ENCODE data around the gene BABAM2.

The BABAM2 gene

DNA sequence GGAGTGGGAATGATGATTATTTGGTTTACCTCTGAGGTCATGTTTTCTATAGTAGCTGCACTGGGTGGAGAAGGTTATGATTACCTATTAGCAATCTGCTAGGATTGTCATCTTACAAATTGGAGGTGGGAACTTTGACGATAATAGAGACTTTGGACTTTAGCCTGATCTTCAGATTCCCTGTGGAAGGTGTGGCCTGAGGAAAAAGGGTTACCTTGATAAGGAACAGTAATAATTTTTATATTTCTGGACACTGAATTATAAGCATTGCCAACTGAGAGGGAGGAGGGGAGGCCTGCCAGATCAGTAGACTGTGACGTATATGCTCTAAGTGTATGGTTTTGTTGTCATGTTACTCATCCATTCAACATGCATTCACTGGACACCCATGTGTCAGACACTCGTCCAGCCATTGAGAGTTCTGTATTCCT is 318.7 kb downstream of the BABAM2 start:
- DNase-seq (ENCODE audit: low read depth) = no peak

DNA sequence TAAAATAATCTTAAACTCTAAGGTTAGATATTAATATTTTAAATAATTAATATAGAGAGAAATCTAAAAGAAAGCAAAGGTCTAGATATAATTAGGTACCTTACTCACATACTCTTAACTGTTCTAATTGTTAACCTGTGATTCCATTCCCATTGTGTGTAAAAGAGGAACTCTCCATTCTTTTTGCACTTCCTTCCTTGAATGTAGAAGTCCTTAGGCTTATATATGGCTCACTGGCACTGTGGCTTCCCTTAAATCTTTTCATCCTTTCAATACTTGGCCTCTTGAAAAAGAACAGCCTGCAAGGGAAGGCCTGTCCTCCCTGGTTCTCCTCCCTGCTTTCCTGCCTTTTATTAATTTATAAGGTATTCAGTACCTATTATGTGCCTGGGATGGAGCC is 319.3 kb downstream of the BABAM2 start:
- DNase-seq (ENCODE audit: low read depth) = no peak

DNA sequence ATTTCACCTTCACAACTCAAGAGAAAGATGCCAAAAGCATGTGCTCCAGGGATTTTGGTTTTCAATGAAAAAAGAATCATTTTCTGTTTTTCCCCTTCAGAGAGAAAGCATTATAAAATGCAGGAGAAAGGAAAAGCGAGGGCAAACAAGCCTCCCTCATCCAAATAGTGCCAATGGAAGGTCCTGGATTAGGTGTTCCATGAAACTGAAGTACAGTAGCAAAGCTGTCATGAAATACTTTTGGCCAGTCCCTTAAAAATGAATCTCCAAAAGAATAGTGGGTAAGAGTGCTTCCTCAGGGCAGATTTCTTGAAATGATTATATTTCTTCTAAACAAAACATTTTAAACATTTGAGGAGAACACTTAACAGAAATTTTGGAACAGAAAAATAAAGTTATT is 320.0 kb downstream of the BABAM2 start:
- DNase-seq (ENCODE audit: low read depth) = no peak

DNA sequence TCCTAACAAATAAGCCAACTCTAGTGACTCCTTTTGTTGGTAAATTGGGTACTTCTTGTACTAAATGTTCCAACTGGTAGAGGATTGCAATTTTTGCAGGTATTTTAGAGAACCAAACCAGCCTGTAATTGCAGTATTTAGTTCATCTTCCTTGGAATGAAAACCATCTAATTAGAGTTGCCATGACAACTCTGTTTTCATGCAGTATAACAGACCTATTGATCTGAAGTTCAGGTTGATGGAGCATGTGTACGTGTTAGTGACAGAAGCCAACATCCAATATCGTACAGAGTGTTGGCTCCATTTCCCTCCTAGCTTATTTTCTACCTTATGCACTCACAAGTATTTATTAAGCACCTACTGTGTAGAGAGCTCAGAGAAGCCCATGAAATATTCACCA is 325.8 kb downstream of the BABAM2 start:
- DNase-seq (ENCODE audit: low read depth) = no peak

DNA sequence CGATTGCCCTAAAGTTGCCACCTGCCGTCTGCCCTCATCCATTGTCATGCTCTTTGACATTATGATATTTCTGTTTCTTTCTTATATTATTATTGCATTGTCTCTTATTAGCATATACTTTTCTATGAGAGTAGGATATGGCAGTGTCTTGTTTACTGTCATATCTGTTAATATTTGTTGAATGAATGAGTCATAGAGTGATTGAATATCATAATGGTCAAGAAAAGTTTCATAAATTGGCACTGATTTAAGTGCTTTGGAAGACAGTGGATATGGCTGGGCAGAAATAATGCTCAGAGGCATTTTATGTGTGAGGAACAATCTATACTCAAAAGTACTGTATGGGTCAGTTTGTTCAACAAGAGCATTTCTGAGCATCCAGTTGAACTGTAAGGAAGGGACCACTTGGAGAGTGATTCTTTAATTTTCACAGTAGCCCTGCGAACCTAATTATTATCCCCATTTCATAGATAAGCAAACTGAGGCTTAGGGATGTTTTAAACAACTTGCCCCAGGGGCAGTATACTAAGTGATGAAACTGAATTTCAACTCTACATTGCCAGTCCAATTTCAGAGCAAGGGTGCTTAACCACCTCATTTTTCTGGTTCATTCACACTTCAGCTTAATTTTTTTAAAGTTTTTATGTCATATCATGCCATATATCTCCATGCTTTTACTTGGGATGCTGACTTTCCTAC is 326.7 kb downstream of the BABAM2 start:
- DNase-seq (ENCODE audit: low read depth) = no peak

DNA sequence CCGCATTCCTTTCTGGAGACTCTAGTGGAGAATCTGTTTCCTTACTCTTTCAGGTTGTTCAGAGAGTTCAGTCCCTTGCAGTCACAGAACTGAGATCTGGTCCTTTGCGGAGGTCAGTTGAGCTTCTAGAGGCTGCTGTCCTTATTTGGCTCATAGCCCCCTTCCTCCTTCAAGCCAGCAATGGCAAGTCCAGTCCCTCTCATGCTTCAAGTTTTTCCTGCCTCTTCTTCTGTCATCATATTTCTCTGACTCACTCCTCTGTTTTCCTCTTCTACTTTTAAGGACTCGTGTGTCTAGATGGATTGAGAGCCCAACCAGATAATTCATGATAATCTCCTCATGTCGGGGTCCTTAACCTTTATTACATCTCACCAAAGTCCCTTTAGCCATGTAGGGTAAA is 328.6 kb downstream of the BABAM2 start:
- DNase-seq (ENCODE audit: low read depth) = no peak

DNA sequence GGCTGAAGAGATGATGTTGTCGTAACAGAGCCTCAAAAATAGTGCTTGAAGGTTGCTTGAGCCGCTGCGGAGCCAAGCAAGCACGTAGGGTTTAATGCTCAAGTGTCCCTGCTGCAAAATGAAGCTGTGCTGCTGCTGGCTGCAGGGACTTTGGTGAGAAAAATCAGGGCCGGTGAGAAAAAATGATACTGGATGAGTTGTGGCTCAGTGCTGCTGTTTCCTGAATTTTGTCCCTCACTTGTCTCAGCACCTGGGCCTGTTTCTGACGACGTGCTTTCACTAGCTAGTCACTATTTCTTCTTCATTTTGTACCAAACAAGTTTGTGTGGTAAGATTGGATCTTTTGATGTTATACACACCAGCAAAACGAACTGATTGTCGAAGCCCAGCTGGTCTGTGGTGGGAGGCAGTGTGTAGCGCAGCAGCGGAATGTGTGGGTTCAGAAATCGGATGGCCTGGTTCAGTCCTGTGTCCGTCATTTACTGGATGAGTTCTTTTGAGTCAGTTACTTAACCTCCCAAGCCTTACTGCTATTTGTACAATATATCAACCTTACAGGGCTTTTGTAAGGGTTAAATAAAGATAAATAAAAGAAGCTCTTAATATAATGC is 329.3 kb downstream of the BABAM2 start:
- DNase-seq (ENCODE audit: low read depth) = no peak

DNA sequence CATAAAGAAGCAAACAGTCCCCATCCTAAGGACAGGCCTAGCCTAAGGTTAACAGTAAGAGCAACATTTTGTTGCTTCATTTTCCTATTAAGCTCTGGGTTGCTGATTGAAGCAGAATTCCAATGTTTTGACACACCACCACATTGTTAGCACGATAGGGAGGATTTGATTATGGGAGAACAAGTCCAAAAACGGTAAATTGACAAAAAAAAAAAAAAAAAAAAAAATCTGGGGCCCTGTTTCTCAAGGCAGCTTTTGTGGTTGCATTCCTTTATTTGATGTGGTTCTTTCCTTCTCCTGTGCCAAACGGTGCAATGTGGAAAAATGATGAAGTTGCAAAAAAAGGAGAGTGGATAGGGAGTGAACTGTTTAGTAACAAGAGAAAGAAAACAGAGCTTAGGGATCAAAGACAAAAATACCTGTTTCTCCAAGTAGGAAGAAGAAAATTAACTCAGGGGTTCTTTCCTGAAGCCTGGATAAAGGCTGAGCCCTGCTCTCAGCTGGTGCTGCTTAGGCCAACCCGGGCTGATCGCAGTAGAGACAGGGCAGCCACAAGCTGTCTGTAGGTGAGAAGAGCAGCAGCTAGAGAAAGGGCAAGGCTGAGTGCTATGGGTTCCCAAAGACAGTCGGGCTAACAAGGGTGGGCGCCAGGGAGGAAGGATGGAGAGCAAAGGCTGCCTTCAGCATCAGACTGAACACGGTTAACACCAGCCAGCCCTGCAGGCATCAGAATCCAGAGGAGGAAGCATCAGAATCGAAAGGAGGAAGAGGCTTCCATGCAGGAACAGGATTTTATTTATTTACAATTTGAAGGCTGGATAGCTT is 334.3 kb downstream of the BABAM2 start:
- DNase-seq (ENCODE audit: low read depth) = no peak

DNA sequence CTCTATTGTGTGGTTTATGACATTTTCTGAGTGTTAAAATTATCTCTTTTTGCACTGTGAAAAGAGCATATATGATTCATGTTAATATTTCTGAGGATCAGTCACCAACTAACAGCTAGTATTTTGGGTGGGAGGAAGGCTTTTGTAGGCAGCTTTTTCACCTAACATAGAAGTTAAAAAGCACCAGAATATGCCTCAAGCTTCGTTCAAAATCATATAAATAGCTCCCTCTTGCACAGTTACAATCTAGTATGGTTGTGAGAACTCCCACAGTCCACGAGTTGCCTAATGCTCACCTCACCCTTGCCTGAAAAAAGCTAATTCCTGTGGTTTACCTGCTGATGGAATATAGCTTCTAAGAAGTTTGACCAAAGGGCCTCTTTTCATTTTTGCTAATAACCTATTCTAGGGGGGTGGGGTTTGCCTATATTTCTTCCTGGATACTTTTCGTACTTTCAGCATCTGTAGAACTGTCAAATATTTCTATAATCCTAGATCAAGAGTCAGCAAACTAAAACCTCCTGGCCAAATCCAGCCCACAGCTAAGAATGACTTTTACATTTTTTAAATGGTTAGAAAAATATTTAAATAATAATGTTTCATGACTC is 335.0 kb downstream of the BABAM2 start:
- DNase-seq (ENCODE audit: low read depth) = no peak

DNA sequence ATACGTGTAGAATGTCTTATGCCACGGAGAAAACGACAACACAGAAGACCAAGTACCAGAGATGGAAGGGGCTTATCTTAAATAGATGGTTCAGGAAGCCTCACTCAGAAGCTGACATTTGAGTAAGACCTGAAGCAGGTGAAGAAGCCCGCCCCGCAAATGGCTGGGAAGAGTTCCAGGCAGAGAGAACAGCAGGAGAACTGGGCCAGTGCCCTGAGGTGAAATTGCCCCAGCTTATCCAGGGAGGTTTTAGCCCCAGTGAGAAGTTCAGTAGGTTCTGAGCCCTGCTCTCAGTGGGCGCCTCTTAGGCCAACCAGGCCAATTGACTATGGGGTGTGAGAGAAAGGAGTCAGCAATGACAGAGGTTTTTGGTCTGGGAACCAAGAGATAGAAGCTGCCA is 336.0 kb downstream of the BABAM2 start:
- DNase-seq (ENCODE audit: low read depth) = no peak

DNA sequence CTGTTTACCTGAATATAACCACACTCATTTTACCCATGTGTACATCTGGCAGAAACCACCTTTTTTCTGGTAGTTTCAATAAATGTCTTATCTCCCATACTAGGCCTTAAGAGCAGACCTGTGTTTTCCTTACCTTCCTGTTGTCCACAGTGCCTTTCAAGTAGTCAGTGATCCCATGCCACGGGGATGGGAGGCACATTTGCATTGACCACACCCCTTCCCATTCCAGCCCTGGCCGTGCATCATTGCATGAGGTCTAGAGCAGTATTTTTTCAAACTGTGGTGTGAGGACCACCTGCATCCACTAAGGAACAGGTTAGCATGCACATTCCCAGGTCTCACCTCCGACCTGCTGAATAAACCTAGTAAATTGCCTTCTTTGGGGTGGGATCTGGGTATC is 337.0 kb downstream of the BABAM2 start:
- no peak for DNase-seq (ENCODE audit: low read depth)

DNA sequence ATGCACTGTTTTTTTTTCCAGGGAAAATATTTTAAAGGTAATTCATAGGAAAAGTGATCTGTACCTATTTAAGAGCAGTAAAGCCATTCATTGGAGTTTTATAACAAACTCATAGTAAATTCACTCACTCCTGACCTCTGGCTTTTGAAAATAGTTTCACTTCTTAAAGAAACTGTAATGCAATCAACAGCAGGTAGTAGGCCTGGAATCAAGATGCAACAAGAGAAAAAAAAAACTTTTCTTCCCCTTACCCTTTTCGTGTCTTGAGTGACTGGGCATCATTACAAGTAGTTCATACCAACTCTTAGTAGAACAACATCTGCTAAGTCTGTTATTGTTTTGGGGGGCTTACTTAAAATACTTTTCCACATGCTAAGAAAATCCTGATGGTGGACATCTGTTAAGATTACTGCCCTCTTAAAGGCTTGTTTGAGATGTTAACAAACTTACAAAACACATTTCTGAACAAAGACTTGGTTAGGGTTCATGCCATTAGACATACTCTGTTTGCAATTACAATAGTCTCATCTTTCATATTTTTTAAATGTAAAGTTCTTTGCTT is 338.0 kb downstream of the BABAM2 start:
- no peak for DNase-seq (ENCODE audit: low read depth)

DNA sequence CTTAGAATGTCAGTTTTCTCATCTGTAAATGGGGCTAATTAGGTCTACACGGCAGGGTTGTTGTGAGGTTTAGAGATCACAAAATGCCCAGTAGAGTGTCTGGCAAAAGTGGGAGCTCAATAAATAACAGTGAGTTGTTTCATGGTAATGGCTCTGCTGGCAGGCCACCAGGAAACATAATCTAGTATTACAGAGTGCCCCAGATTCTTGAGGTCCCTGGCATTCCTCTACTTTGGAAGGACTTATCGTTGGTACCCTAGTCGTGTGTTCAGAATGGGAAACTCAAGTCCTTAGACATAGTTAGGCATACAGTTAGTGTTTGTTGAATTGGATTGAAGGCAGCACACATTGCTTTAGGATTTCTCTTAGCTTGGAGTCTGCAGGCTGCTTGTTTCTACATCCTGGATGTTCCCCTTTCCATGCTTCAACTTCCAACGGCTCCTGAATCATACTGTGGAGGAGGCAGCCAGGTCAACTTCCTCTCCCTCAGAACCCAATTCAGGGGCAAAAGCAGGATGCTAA is 340.6 kb downstream of the BABAM2 start:
- DNase-seq (ENCODE audit: low read depth) = no peak

DNA sequence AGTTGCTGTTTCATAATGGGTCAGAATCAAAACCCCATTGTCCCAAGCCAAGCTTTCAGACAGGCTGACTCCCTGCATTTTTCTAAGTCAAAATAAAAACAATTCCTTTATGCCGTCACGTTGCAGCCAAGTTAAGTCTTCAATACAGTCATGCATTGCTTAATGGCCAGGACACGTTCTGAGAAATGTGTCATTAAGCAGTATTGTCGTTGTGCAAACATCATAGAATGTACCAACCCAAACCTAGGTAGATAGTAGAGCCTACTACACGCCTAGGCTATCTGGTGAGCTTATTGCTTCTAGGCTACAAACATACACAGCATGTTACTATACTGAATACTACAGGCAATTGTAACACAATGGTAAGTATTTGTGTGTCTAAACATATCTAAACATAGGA is 341.8 kb downstream of the BABAM2 start:
- DNase-seq (ENCODE audit: low read depth) = no peak

DNA sequence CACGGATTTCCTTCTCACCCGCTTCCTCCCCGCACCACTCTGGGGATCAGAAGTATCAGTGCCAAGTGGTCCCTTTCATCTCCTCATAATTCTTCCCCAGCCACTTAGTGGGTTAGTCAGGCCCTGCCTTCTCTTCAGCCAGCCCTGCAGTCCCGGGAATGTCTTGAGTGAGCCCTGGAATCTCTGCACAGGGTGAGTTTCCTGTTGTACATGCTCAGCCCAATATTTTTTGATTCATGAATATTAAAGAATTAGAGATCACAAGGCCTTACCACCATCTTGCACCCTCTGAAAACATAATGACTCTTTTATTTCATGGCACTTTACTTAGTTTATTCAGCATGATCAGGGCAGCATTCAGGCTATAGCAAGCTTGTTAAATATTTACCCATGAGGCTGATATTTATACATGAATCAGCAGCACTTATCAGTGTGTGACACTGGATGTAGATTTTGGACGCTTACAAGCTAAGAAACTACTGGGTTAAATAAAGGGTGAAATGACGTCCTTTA is 342.7 kb downstream of the BABAM2 start:
- DNase-seq (ENCODE audit: low read depth) = no peak

DNA sequence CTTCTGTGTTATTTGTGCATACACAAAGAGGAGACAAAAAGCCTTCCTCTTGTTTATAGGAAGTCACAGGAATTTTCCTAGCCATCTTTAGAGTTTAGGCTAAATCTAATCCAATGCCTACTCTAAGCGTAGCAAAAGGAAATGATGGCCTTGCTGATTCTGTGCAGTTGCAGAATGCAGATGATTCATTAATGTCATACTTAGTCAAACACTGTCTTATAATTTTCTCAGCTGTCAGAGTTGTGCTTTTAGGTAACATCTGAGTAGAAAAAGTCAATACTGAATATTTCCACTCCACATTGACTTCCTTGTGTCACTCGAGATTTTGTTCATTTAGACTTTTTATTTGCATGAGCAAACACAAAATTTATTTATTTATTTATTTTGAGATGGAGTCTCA is 344.3 kb downstream of the BABAM2 start:
- DNase-seq (ENCODE audit: low read depth) = no peak

DNA sequence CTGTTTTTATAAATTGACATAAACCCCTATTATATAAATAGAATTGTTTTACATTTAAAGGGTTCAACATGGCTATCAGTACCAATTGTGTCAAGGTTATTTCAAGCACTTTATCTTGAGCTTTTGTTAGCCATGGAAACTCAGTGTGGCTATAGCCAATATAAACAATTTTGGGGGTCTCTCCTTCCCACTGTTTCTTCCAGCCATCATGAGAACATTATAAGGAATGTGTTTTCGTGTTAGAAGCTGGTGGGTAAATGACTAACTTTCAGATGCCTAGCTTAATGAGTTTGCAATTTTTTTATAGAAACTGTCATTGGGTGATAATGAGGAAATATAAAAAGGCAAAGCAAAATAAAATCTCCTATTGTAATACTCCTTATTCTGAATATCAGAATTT is 348.7 kb downstream of the BABAM2 start:
- no peak for DNase-seq (ENCODE audit: low read depth)

DNA sequence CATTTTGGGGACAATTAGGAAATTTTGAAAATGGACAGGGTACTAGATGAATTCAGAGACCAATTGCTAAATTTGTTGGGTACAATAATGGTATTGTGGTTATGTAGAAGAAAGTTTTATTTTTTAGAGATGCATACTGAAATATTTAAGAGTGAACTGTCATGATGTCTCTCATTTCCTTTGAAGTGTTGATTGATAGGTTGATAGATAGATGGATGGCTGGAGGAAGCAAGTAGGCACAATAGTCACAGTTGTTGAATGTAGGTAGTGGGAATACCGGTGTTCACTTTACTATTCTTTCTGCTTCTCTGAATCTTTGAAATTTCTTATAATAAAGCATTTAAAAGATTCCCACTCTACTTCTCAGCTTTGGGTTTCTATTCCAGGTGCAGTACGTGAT is 350.4 kb downstream of the BABAM2 start:
- DNase-seq (ENCODE audit: low read depth) = no peak

DNA sequence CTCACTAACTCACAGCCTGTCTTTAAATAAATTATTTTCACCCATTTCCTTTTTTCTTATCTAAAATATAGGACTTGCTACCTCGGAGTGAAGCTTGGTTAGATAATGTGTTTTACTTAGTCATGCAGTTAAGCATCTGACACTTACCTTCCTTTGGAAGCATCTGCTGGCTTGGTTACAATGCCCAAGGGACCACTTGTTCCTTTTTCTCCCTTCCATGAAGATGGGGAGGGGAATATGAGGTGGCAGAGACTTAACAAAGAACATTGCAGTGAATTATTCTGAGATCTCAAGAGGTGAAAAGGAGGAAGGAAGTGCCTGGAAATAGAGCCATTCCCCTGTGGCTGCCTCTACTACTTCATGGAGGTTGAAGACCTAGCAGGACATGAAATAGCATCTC is 356.8 kb downstream of the BABAM2 start:
- DNase-seq (ENCODE audit: low read depth) = no peak

DNA sequence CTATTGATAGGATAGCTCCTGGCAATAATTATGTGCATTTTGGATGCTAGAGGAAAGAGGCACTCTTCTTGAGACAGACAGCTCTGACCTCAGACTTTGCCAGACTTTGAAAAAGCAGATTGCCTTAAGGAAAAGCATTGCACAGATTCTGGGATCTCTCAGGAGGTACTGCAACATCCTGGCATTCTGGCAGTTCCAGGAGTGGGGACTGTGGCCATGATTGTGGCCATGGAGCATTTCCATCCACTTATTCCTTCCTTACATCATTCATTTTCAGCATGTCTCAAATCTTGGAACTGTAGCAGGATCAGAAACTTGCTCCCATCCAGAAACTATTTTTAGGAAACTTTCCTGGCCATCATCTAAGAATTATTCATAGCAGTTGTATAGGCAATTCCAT is 357.2 kb downstream of the BABAM2 start:
- DNase-seq (ENCODE audit: low read depth) = no peak

DNA sequence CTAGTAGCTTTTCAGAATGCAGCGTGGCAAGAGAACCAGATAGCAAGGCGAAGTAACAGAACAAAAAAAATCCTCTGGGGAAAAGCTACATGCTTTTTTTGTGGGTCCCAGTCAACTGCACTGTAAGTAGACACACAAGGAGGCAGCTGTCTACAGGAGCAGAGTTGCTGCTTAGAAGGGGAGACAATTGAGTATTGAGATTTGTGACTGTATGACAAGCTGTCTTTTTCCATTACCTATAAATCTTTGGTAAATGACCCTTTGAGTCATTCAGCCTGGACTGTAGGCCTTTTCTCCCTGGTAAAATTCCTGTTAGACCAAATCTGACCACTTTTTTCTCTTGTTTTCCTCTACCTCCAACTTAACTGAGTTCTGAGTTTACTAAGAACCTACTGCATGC is 358.0 kb downstream of the BABAM2 start:
- no peak for DNase-seq (ENCODE audit: low read depth)

DNA sequence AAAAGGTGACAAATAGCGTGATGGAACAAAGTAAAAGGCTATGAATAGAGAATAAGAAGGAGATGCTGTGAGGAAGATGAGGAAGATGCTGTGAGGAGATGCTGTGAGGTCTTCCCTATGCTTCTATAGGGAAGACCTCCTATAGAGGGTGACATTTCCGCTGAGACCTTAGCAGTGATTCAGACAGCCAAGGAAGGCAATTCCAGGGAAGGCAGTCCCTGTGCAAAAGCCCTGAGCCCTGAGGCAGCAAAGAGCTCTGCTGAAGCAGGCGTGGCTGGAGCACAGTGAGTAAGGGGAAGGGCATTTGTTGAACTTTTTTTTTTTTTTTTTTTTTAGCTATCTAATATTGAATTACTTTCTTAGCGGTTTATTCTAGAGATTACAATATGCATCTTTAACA is 359.5 kb downstream of the BABAM2 start:
- DNase-seq (ENCODE audit: low read depth) = no peak

Data from activated T-helper 1 cell treated with Interleukin-2 at 50 U/mL for 16 hours (primary cell).